ELR (cell line): ENCODE measurements around the gene KCTD21.

ENCODE experiments used
- DNase-seq: peaks from one replicate; pipeline ENCODE4 v3.0.0-alpha.2; 2015; ENCODE audit warnings: low read depth

Gene KCTD21

DNA sequence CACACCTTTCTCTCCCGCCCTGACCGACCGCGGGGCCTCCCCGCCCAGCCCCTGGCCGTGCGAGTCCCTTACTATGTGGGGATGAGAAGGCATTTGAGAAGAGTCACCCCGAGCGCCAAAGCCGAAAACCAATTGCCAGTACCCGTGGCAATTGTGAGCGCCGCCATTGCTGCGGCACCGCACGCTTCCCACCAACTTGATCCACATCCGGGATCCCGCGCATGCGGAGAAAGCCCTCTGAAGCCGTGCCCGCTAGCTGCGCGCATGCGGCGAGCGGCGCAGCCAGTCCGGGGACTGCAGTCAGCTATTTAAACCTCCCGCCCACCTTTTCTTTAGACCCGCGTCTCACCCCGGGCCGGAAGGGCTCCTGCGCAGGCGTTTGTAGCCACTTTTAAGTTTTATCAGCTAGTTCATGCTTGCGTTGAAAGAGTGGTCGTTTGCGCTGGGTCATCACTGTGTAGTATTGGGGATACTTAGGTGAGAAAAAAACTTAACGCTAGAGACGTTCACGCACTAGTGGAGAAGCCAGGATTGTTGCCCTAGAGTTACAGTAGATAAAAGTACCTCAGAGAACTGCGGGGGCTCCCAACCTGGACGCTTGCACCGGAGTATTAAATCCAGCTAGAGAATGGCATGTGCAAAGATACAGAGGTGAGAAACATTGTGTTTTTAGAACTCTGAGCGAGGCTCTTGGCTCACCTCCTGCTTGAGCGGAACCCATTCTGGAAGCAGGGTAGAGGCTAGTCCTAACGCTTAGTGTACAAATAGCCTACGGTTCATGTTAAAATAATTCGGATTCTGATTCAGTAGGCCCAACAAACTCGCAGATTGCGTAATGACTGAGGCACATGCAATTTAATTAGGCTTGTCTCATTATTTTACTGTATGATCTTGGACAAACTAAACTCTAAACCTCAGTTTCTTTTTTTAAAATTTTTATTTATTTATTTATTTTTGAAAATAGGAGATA, 48.7 kb downstream of the KCTD21 start, which contains the start of gene ALG8:
TSS of gene ALG8 (minus strand) at position 205 of the 970 bp plus-strand sequence. CDS start at position 167, 38 bp downstream.
- DNase-seq: peak; percentile 97

DNA sequence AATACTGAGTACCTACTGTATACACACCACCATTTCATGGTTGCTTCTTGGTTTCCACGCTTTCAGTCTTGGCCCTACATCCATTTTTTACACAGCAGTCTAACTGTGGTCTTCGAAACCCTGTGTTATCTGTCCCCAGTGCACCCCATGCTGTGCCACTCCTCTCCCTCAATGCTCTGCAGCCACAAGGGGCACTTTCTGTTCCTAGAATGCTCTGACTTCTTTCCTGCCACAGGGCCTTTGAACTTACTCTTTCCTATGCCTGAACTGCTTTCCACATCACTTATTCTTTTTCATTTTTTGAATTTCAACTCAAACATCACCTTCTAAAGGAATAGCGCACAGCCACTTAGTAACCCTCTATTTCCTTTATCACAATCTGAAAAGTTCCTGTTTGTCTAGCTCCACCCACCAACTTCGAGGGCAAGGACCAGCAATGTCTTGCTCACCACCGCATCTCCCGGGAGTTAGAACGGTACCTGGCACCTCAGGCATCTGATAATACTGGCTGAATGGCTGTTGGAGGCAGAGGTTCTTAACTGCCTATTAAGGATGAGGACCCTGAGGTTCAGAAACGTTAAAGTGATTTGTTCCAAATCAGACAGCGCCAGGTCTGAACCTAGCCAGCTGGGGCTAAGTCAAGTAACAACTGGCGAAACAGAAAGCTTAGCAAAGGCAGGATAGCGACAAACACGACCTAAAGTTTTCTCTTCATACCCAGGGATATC, 49.6 kb downstream of the KCTD21 start:
- DNase-seq: peak; percentile 70

DNA sequence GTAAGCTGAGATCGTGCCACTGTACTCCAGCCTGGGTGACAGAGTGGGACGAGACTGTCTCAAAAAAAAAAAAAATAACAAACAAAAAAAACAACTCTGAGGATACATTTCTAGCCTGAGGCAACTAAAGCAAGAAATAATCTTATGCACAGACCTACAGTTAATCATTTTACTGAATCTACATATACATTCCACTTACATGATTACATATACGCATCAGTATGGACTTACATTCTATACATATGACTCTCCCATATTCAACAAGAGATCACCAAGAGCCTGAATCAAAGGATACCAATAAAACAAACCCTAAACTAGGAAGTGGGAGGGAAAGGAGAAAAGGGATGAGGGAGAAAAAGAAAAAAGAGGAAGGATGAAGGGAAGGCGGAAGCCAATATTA, 50.1 kb downstream of the KCTD21 start:
- peak; percentile 81 for DNase-seq

DNA sequence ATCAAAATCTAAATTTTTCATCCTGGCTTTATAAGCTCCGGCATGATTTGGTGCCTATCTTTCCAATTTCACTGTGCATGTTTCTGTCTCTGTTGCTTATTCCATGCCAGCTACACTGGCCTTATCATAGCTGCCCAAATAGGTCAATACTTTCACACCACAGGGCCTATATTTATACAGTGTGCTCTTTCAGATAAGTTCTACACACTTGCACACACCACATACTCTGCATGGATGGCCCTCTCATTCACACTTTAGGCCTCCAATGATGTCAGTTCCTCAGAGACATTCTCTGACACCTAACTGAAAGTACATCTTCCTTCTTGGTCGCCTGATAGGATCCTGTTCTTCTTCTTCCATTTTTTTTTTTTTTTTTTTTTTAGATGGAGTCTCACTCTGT, 56.0 kb downstream of the KCTD21 start:
- DNase-seq: no peak

DNA sequence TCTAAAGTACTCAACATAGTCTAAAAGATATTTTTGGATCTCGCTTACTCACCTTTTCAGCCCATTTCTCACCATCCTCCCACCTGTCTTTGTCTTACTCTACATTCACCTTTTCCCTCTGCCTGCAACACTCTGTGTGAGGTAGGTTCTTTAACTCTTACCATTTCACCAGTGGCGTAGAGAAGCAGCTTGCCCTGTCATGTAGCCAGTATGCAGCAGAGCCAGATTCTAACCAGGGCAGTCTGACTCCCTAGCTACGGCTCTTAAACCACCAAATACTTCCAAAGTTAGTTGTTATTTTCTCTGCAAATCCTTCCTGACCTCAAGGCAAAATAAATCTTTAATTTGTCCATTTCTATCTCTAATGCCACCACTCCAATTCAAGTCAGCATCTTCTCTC, 56.5 kb downstream of the KCTD21 start:
- no peak for DNase-seq

DNA sequence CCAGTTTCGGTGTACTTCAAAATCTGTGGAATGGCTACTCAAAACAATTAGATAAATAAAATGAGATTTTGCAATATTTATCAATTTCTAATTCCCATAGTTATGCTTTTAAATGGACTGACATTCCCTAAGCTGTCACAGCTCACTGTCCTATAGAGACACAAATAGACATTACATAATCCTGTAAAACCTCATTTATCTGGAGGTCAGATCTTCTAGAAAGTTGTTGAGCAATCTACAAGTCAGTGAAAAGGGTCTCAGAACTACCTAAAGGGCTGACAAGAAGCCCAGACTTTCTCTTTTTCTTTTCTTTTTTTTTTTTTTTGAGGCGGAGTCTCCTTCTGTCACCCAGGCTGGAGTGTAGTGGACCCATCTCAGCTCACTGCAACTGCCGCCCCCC, 61.0 kb downstream of the KCTD21 start:
- DNase-seq: no peak
